CD14-positive monocyte (primary cell): ENCODE data around the gene ALKBH1. TPM values are rescaled to one million over a fixed set of nuclear protein-coding genes. Genes with fewer than 3 reads are reported as not detected.

ENCODE experiments used
- DNase-seq, 3 donors: peaks; one replicate each; pipeline ENCODE4 v3.0.0-alpha.2; 2011 to 2022
- H2AFZ ChIP-seq: 2 replicates; pipeline ENCODE4 v1.6.0; 2012; ENCODE audit warnings: mild to moderate bottlenecking, low read depth, low read length, inconsistent platforms; ENCODE audit not compliant: insufficient read depth, poor library complexity, severe bottlenecking
- H3K27ac ChIP-seq, 2 donors: 1 replicate in 1 of 2; 2 replicates in 1 of 2; pipeline ENCODE4 v1.5.1; 2012 to 2013; ENCODE audit warnings: low read length in 2 of 2, control low read depth in 1 of 2, inconsistent platforms in 1 of 2, low read depth in 1 of 2, mild to moderate bottlenecking in 1 of 2
- H3K27me3 ChIP-seq, 2 donors: one replicate each; pipeline versions ENCODE4 v1.6.0 to v1.6.1; 2011 to 2013; ENCODE audit warnings: low read length in 2 of 2; ENCODE audit not compliant: control insufficient read depth in 2 of 2, insufficient read depth in 2 of 2
- H3K36me3 ChIP-seq, 2 donors: replicated peaks in 1 of 2; 1 replicate in 1 of 2; 2 replicates in 1 of 2; pipeline versions ENCODE4 v1.5.1 to v1.6.1; 2012 to 2013; ENCODE audit warnings: low read length in 2 of 2, control low read depth in 1 of 2, inconsistent platforms in 1 of 2, mild to moderate bottlenecking in 1 of 2; ENCODE audit not compliant: insufficient read depth in 2 of 2, control insufficient read depth in 1 of 2
- H3K4me1 ChIP-seq, 2 donors: 1 replicate in 1 of 2; 2 replicates in 1 of 2; pipeline versions ENCODE4 v1.5.1 to v1.6.1; 2012 to 2013; ENCODE audit warnings: low read length in 2 of 2, control low read depth in 1 of 2, inconsistent platforms in 1 of 2, mild to moderate bottlenecking in 1 of 2, moderate library complexity in 1 of 2; ENCODE audit not compliant: insufficient read depth in 2 of 2, control insufficient read depth in 1 of 2
- H3K4me2 ChIP-seq: replicated peaks from 2 replicates; pipeline ENCODE3; 2012; ENCODE audit warnings: low read length, moderate library complexity, mild to moderate bottlenecking; ENCODE audit not compliant: poor library complexity, severe bottlenecking; ENCODE audit errors: extremely low read depth
- H3K4me3 ChIP-seq, 3 experiments: fragments of 200-600 bp in 1 of 3; sonication (generic) in 1 of 3; replicated peaks in 1 of 3; 1 replicate in 2 of 3; 2 replicates in 1 of 3; pipeline ENCODE4 v1.5.1; 2011 to 2013; ENCODE audit warnings: low read length in 3 of 3, mild to moderate bottlenecking in 3 of 3, control low read depth in 2 of 3, low read depth in 2 of 3, inconsistent platforms in 1 of 3, moderate library complexity in 1 of 3
- H3K79me2 ChIP-seq: 2 replicates; pipeline ENCODE4 v1.6.0; 2012; ENCODE audit warnings: mild to moderate bottlenecking, control low read depth, inconsistent platforms, low read length, moderate library complexity; ENCODE audit not compliant: insufficient read depth
- H3K9ac ChIP-seq: 2 replicates; pipeline ENCODE4 v1.6.0; 2017; ENCODE audit warnings: low read length, mild to moderate bottlenecking; ENCODE audit not compliant: insufficient read depth, poor library complexity, severe bottlenecking
- H3K9me3 ChIP-seq, 2 donors: replicated peaks in 1 of 2; 1 replicate in 1 of 2; 2 replicates in 1 of 2; pipeline versions ENCODE4 v1.5.1 to v1.6.1; 2012 to 2013; ENCODE audit warnings: low read length in 2 of 2, control low read depth in 1 of 2; ENCODE audit not compliant: control insufficient read depth in 1 of 2, insufficient read depth in 1 of 2
- H4K20me1 ChIP-seq: 2 replicates; pipeline ENCODE4 v1.6.0; 2012; ENCODE audit warnings: mild to moderate bottlenecking, low read length, control low read depth, moderate library complexity; ENCODE audit not compliant: insufficient read depth
- H3K27ac Mint-ChIP-seq, 7 donors: one replicate each; pipeline ENCODE4 v1.8.0; 2020; ENCODE audit warnings: mild to moderate bottlenecking in 7 of 7, mixed read lengths in 7 of 7, moderate library complexity in 6 of 7, inconsistent platforms in 2 of 7
- H3K27me3 Mint-ChIP-seq, 3 donors: one replicate each; pipeline ENCODE4 v1.8.0; 2021 to 2022; ENCODE audit warnings: low read depth in 3 of 3, mild to moderate bottlenecking in 3 of 3, mixed read lengths in 3 of 3, moderate library complexity in 3 of 3, inconsistent platforms in 1 of 3
- H3K36me3 Mint-ChIP-seq, 2 donors: one replicate each; pipeline ENCODE4 v1.8.0; 2020; ENCODE audit warnings: mixed read lengths in 2 of 2, inconsistent platforms in 1 of 2, mild to moderate bottlenecking in 1 of 2
- H3K4me1 Mint-ChIP-seq: one replicate; pipeline ENCODE4 v1.8.0; 2020; ENCODE audit warnings: mild to moderate bottlenecking, mixed read lengths
- H3K4me3 Mint-ChIP-seq, 2 donors: one replicate each; pipeline ENCODE4 v1.8.0; 2020; ENCODE audit warnings: mild to moderate bottlenecking in 2 of 2, mixed read lengths in 2 of 2, moderate library complexity in 1 of 2
- H3K9me3 Mint-ChIP-seq, 7 donors: one replicate each; pipeline ENCODE4 v1.8.0; 2020 to 2022; ENCODE audit warnings: mixed read lengths in 7 of 7, mild to moderate bottlenecking in 6 of 7, moderate library complexity in 6 of 7, inconsistent platforms in 2 of 7
- CTCF ChIP-seq: fragments of 200-600 bp; IDR thresholded peaks from one replicate; pipeline ENCODE4 v1.8.0; 2022; ENCODE audit warnings: antibody characterized with exemption, mild to moderate bottlenecking
- WGBS: methylation state at CpG from one replicate; pipeline ENCODE4 v1.1.5; 2013; ENCODE audit warnings: missing lambda C conversion rate; ENCODE audit not compliant: insufficient coverage; 5-methylcytosine and 5-hydroxymethylcytosine counted together
- intact Hi-C, 2 donors: fragments of 100-400 bp; cut with micrococcal nuclease; formaldehyde crosslinking; loops; one replicate each; pipeline versions ENCODE4 v1.15.0 to v1.15.1; 2023
- polyA plus RNA-seq, 3 donors: library from polyadenylated mRNA; depleted of rRNA in 1 of 3; unstranded in 2 of 3; stranded (reverse) in 1 of 3; fragments of 300-500 nt in 2 of 3; fragments of >200 nt in 1 of 3; fragmentation: Illumina TruSeq in 2 of 3; gene quantifications; 1 replicate in 2 of 3; 2 replicates in 1 of 3; pipeline ENCODE4 v1.2.3, GENCODE V29; 2012 to 2021

The ALKBH1 gene
- polyA plus RNA-seq, 3 donors: 3.4 to 4.5 (median 4.2) TPM

- H3K4me3 Mint-ChIP-seq: no peak overlapping the region
- H3K27ac Mint-ChIP-seq: peak overlapping the region in 2 of 7 donors; percentile 35 to 57
- no peak overlapping the region for H3K9ac ChIP-seq
- no peak overlapping the region for H3K4me2 ChIP-seq
- no peak overlapping the region for H3K27ac ChIP-seq
- no peaks in the 10 kb centered on the region for H3K36me3 Mint-ChIP-seq
- peaks cover 0 to 3% (median 2%) of the 10 kb centered on the region in 3 donors for H3K27me3 Mint-ChIP-seq
- H3K79me2 ChIP-seq: no peaks in the 10 kb centered on the region
- no peaks in the 10 kb centered on the region for H3K36me3 ChIP-seq
- H3K27me3 ChIP-seq: no peaks in the 10 kb centered on the region
- 100% methylated on average over 1 of the region's 15 CpGs for WGBS
- no peak overlapping the region for H3K4me3 ChIP-seq
- H3K9me3 ChIP-seq: peaks cover 0 to 3% of the 10 kb centered on the region in 2 donors
- intact Hi-C loops: no loop called here
- H4K20me1 ChIP-seq: no peaks in the 10 kb centered on the region
- peaks cover 22 to 29% of the 10 kb centered on the region in 2 donors for H3K4me1 ChIP-seq
- H2AFZ ChIP-seq: no peak overlapping the region
- no peak for DNase-seq
- peaks cover 26% of the 10 kb centered on the region for H3K4me1 Mint-ChIP-seq
- TF ChIP-seq CTCF: no peak
- peaks cover 0 to 4% (median 2%) of the 10 kb centered on the region in 7 donors for H3K9me3 Mint-ChIP-seq
These were observed 62.1 kb downstream of the ALKBH1 start for GRCh38 chr14:77645520-77646230.

GRCh38 chr14:77642407-77642806, 65.4 kb downstream of the ALKBH1 start:
- DNase-seq: no peak
- H3K4me1 Mint-ChIP-seq: peaks cover 38% of the 10 kb centered on the region
- H3K27me3 Mint-ChIP-seq: no peaks in the 10 kb centered on the region
- peaks cover 0 to 6% (median 3%) of the 10 kb centered on the region in 7 donors for H3K9me3 Mint-ChIP-seq
- peaks cover 0 to 3% of the 10 kb centered on the region in 2 donors for H3K9me3 ChIP-seq
- H3K36me3 Mint-ChIP-seq: peaks cover 2 to 4% of the 10 kb centered on the region in 2 donors
- H4K20me1 ChIP-seq: no peaks in the 10 kb centered on the region
- TF ChIP-seq CTCF: no peak
- H3K4me3 ChIP-seq: peak overlapping the region; percentile 71 to 87 (median 76)
- H3K36me3 ChIP-seq: no peaks in the 10 kb centered on the region
- peak overlapping the region; percentile 95 to 99 (median 97) for H3K27ac Mint-ChIP-seq
- H2AFZ ChIP-seq: peak overlapping the region; percentile 91
- peak overlapping the region; percentile 92 for H3K4me2 ChIP-seq
- no peaks in the 10 kb centered on the region for H3K79me2 ChIP-seq
- intact Hi-C loops: no loop called here
- H3K9ac ChIP-seq: no peak overlapping the region
- H3K4me3 Mint-ChIP-seq: peak overlapping the region; percentile 91 to 93
- H3K4me1 ChIP-seq: peaks cover 28 to 45% of the 10 kb centered on the region in 2 donors
- H3K27ac ChIP-seq: peak overlapping the region; percentile 92 to 95
- WGBS: no CpG with 5 or more reads among the region's 7 CpGs
- H3K27me3 ChIP-seq: no peaks in the 10 kb centered on the region
